ENCODE results near the gene ESYT2.

Gene ESYT2

GRCh38 chr7:158802535-158803366 lies 26.6 kb downstream of the ESYT2 start:
- no peak for DNase-seq

DNA sequence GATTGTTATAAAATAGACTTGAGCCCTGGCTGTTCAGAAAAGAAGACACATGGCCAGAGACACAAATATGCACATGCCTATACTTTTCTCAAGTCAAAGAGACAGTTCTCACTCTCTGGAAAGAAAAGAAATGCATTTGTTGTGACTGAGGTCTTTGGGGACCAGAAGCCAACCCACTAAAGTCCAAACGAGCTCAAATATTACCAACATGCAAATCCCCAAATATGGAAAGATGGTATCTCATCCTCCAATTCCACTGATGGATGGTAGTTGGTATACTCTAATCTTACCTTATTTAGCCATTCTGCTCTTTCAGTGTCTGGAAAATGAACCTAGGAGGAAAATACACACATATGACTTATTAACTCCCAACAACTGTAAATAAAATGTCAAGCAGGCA lies 30.6 kb downstream of the ESYT2 start:
- DNase-seq: no peak

DNA sequence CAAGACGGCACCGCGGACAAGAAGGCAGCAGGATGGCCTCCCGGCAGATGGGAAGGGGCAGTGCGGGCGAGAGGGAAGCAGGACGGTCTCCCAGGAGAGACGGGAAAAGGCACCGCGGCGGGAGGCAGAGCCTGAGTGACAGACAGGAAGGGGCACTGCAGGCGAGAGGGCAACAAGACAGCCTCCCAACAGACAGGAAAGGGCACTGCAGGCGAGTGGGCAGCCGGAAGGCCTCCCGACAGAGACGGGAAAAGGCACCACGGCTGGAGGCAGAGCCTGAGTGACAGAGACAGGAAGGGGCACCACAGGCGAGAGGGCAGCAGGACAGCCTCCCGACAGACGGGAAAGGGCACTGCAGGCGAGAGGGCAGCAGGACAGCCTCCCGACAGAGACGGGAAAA lies 32.6 kb downstream of the ESYT2 start:
- DNase-seq: no peak

GRCh38 chr7:158795272-158795671 lies 34.0 kb downstream of the ESYT2 start:
- no peak for DNase-seq

DNA sequence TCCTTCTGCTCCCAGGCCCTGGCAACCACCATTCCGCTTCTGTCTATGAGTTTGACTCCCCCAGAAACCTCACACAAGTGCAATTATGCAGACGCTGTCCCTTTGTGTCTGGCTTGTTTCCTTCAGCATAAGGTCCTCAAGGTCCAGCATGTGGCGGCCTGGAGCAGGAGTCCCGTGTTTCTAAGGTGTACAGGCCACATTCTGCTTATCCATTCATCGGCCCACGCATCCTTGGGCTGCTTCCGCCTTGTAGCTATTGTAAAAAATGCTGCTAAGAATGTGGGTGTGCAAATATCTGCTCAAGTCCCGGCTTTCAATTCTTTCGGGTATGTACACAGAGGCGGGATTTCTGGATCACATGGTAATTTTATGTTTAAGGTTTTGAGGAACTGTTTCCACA lies 38.2 kb downstream of the ESYT2 start:
- no peak for DNase-seq

- no peak for DNase-seq
Observed at GRCh38 chr7:158789842-158790241, 39.5 kb downstream of the ESYT2 start.

GRCh38 chr7:158786898-158787297 lies 42.4 kb downstream of the ESYT2 start:
- DNase-seq: no peak

DNA sequence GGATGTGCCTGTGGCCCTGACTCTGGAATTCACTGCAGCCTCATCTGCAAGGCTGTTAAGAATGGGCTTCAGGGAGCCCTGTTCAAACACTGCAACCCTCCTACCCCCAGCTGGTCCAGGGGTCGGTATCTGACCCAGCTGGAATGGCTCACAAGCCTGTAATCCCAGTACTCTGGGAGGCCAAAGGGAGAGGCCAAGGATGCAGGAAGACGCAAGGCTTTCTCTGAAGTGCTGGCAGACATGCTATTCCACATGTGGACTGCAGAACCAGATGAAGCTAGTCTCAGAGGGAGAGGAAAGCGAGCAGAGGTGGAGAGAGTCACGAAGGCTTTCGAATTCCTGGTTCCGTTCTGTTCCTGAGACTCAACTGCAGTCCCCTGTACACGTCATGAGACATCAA lies 45.0 kb downstream of the ESYT2 start:
- no peak for DNase-seq

- DNase-seq: no peak
Observed at GRCh38 chr7:158783595-158783994, 45.7 kb downstream of the ESYT2 start.

GRCh38 chr7:158782761-158783401 lies 46.4 kb downstream of the ESYT2 start:
- no peak for DNase-seq

GRCh38 chr7:158781974-158782664 lies 47.2 kb downstream of the ESYT2 start:
- DNase-seq: no peak

DNA sequence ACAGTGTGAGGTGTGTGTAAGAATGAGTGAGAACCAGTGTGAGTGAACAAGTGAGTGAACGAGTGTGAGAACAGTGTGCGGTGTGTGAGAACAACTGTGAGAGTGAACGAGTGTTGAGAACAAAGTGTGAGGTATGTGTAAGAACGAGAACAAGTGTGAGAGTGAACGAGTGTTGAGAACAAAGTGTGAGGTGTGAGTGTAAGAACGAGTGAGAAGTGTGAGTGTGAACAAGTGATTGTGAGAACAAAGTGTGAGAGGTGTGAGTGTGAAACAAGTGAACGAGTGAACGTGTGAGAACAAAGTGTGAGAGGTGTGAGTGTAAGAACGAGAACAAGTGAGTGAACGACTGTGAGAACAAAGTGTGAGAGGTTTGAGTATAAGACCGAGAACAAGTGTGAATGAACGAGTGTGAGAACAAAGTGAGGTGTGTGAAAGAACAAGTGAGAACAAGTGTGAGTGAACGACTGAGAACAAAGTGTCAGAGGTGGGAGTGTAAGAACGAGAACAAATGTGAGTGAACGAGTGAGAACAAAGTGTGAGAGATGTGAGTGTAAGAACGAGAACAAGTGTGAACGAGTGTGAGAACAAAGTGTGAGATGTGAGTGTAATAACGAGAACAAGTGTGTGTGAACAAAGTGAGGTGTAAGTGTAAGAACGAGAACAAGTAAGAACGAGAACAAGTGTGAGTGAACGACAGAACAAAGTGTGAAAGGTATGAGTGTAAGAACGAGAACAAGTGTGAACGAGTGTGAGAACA lies 47.9 kb downstream of the ESYT2 start:
- no peak for DNase-seq

GRCh38 chr7:158779061-158780000 lies 50.0 kb downstream of the ESYT2 start:
- DNase-seq: no peak

GRCh38 chr7:158778471-158778870 lies 50.8 kb downstream of the ESYT2 start:
- DNase-seq: no peak

DNA sequence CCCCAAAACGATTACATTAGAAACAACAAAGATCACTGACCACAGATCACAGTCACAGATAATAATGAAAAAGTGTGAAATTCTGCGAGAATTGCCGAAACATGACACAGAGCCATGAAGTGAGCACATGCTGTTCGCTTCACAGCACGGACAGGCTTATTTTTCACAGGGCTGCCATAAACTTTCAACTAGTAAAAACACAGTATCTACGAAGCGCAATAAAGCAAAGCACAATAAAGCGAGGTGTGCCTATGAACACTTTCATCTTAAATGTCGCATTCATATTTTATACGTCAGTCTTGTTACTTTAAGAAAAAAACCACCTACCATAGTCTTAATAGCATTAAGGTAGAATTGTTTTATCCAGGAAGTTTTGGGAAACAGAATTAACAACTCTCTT lies 51.5 kb downstream of the ESYT2 start:
- DNase-seq: no peak

- DNase-seq: no peak
Observed at GRCh38 chr7:158776474-158776873, 52.8 kb downstream of the ESYT2 start.

DNA sequence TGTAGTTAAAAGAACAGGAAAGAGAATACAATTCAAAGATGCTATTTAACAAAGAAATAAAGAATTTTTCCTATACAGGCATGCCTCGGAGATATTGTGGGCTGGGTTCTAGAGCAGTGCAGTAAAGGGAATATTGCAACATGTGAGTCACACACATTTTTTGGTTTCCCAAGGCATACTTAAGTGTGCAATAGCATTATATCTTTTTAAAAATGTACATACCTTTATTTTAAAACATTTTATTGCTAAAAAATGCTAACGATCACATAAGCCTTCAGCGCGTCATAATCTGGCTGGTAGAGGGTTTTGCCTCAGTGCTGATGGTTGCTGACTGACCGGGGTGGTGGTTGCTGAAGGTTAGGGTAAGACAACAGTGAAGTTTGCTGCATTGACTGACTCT lies 54.4 kb downstream of the ESYT2 start:
- no peak for DNase-seq

- no peak for DNase-seq
Observed at GRCh38 chr7:158772916-158773315, 56.4 kb downstream of the ESYT2 start.

GRCh38 chr7:158771213-158771834 lies 58.0 kb downstream of the ESYT2 start:
- DNase-seq: no peak

- DNase-seq: no peak
Observed at GRCh38 chr7:158767707-158768106, 61.6 kb downstream of the ESYT2 start.

DNA sequence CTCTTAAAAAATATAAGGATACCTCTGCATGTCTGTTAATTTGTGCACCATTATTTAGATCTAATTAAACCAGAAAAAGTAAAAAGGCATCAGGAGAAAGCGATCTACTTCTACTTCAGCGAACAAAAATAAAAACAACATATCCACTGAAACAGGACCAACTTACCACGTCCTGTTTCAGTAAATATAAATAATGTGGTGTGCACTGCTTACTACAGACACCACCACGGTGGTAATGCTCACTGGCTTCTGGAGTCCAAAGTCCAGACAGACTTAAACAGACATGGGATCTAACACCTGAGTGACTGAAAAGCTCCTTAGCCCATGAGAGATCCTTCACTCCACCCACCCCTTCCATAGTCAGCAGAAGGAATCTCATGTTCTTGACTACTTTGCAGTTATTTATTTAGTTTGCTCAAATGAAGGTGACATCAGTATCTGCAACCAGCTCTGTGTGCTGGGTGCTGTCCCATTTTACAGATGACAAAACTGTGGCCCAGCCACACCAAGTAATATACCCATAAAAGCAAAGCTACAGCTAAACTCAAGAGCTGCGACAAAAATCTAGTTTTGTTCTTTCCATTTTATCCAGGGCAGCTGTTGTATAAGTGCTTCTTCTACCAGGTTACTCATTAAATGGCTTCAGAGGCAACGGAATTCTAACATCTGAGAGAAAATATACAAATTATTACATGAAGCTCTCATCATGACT lies 62.6 kb downstream of the ESYT2 start:
- DNase-seq: no peak
